A673 (cell line): ENCODE results near the gene SIGLEC8. TPM values are rescaled to one million over a fixed set of nuclear protein-coding genes. Genes with fewer than 3 reads are reported as not detected.

Source experiments
- BruUV-seq: library from RNA; stranded (reverse); fragments of 400-500 nt; replicated peaks from 2 replicates; lab custom pipeline; 2021; lab: Mats Ljungman, UMichigan
- CTCF ChIA-PET: fragments of 300-600 bp; sonication (Branson Sonifier 250); formaldehyde crosslinking; loops from one replicate; lab custom pipeline; 2022; ENCODE audit warnings: antibody characterized with exemption; lab: Charles Lee
- POLR2A ChIA-PET: fragments of 300-600 bp; sonication (Branson Sonifier 250); formaldehyde crosslinking; loops from one replicate; lab custom pipeline; 2022; ENCODE audit warnings: antibody characterized with exemption; ENCODE audit not compliant: low non-redundant PET; lab: Charles Lee
- DNase-seq: peaks from one replicate; pipeline ENCODE4 v3.0.0-alpha.2; 2015; ENCODE audit warnings: low spot score
- H3K27ac ChIP-seq: fragments of 200-600 bp; sonication (generic); 2 replicates; pipeline ENCODE4 v1.5.1; 2016; ENCODE audit warnings: mixed run types, low read depth, mild to moderate bottlenecking, mixed read lengths, antibody characterized with exemption, low read length; ENCODE audit not compliant: poor library complexity, severe bottlenecking
- H3K27me3 ChIP-seq: fragments of 200-600 bp; sonication (generic); replicated peaks from 2 replicates; pipeline ENCODE4 v1.6.1; 2017; ENCODE audit warnings: mixed run types, low read depth, mild to moderate bottlenecking, mixed read lengths, antibody characterized with exemption, low read length; ENCODE audit not compliant: insufficient read depth, poor library complexity
- H3K36me3 ChIP-seq: fragments of 200-600 bp; sonication (generic); 2 replicates; pipeline ENCODE4 v1.6.1; 2016; ENCODE audit warnings: mixed run types, mild to moderate bottlenecking, mixed read lengths, antibody characterized with exemption, low read length; ENCODE audit not compliant: insufficient read depth, poor library complexity, severe bottlenecking
- H3K4me1 ChIP-seq: fragments of 200-600 bp; sonication (generic); 2 replicates; pipeline ENCODE4 v1.6.1; 2017; ENCODE audit warnings: mixed run types, mild to moderate bottlenecking, mixed read lengths, antibody characterized with exemption, low read length; ENCODE audit not compliant: insufficient read depth, poor library complexity, severe bottlenecking
- H3K4me3 ChIP-seq: fragments of 200-600 bp; sonication (generic); 2 replicates; pipeline ENCODE4 v1.5.1; 2016; ENCODE audit warnings: low read depth, mixed run types, mild to moderate bottlenecking, mixed read lengths, low read length; ENCODE audit not compliant: poor library complexity, severe bottlenecking
- H3K9me3 ChIP-seq: fragments of 200-600 bp; sonication (generic); 2 replicates; pipeline ENCODE4 v1.6.1; 2016; ENCODE audit warnings: mixed run types, low read depth, mild to moderate bottlenecking, mixed read lengths, antibody characterized with exemption, low read length; ENCODE audit not compliant: poor library complexity, severe bottlenecking
- CTCF ChIP-seq: fragments of 300-800, 200-600 bp; sonication (generic); conservative IDR thresholded peaks from 2 replicates; pipeline ENCODE4 v1.5.1; 2017; ENCODE audit warnings: low read depth, mild to moderate bottlenecking, antibody characterized with exemption, low read length, moderate library complexity, mixed read lengths
- EZH2 ChIP-seq: fragments of 200-600 bp; sonication (generic); IDR thresholded peaks from 2 replicates; pipeline ENCODE4 v1.6.1; 2017; ENCODE audit warnings: borderline replicate concordance, low read depth, mild to moderate bottlenecking, mixed read lengths, antibody characterized with exemption, low read length; ENCODE audit not compliant: poor library complexity, severe bottlenecking
- intact Hi-C: fragments of 100-400 bp; cut with micrococcal nuclease; formaldehyde crosslinking; loops from one replicate; pipeline ENCODE4 v1.10.0; 2022; ENCODE audit not compliant: unreplicated experiment
- total RNA-seq: library from RNA; stranded (reverse); gene quantifications from 2 replicates; pipeline ENCODE4 v1.2.3, GENCODE V29; 2021

Gene SIGLEC8
- total RNA-seq, 1 experiment from 2014 or later: not detected

- Histone ChIP-seq H3K27ac (no peak overlapping the region), H3K4me1 (no peaks in the 10 kb centered on the region), H3K36me3 (no peaks in the 10 kb centered on the region), H3K4me3 (no peak overlapping the region), H3K27me3 (peaks cover 50% of the 10 kb centered on the region), H3K9me3 (no peaks in the 10 kb centered on the region)
- ChIA-PET POLR2A (no interaction called here), CTCF (no interaction called here)
- no TSS peak for BruUV-seq
- intact Hi-C loops: no loop called here
- TF ChIP-seq EZH2 (no peak), CTCF (no peak)
- no peak for DNase-seq
These were observed 3.5 kb upstream of the SIGLEC8 start for GRCh38 chr19:51461723-51462161.

GRCh38 chr19:51460164-51460992 lies 2.1 kb upstream of the SIGLEC8 start:
- peaks cover 37% of the 10 kb centered on the region for H3K27me3 ChIP-seq
- ChIA-PET POLR2A (no interaction called here), CTCF (no interaction called here)
- intact Hi-C loops: no loop called here
- H3K4me3 ChIP-seq: no peak overlapping the region
- no peaks in the 10 kb centered on the region for H3K9me3 ChIP-seq
- TF ChIP-seq EZH2 (no peak), CTCF (no peak)
- no peak overlapping the region for H3K27ac ChIP-seq
- DNase-seq: peak; percentile 7
- BruUV-seq: no TSS peak
- no peaks in the 10 kb centered on the region for H3K4me1 ChIP-seq
- no peaks in the 10 kb centered on the region for H3K36me3 ChIP-seq

GRCh38 chr19:51458899-51459505 lies 748 bp upstream of the SIGLEC8 start:
- no peak for DNase-seq
- ChIA-PET CTCF (no interaction called here), POLR2A (no interaction called here)
- no TSS peak for BruUV-seq
- TF ChIP-seq EZH2: no peak
- TF ChIP-seq CTCF: no peak
- Histone ChIP-seq H3K4me3 (no peak overlapping the region), H3K36me3 (no peaks in the 10 kb centered on the region), H3K4me1 (no peaks in the 10 kb centered on the region), H3K27ac (no peak overlapping the region), H3K27me3 (peaks cover 27% of the 10 kb centered on the region), H3K9me3 (no peaks in the 10 kb centered on the region)
- intact Hi-C loops: no loop called here
